H1 (cell line): ENCODE results near the gene KCNMA1. TPM values are rescaled to one million over a fixed set of nuclear protein-coding genes. Genes with fewer than 3 reads are reported as not detected.

ENCODE experiments used
- BACH1 ChIP-seq: IDR thresholded peaks from 2 replicates; pipeline ENCODE4 v1.6.1; 2012; ENCODE audit warnings: low read length, improper control_type of control experiment
- CHD2 ChIP-seq: IDR thresholded peaks from 2 replicates; pipeline ENCODE4 v1.6.1; 2012; ENCODE audit warnings: low read length, improper control_type of control experiment
- CTBP2 ChIP-seq: IDR thresholded peaks from 2 replicates; pipeline ENCODE4 v1.7.0; 2011; ENCODE audit warnings: borderline replicate concordance, mild to moderate bottlenecking, moderate library complexity, mixed read lengths, low read length; ENCODE audit not compliant: insufficient read depth, insufficient read length
- GABPA ChIP-seq: IDR thresholded peaks from 2 replicates; pipeline ENCODE4 v1.6.1; 2011; ENCODE audit warnings: mild to moderate bottlenecking, low read length, moderate library complexity, borderline replicate concordance; ENCODE audit not compliant: insufficient read depth
- KDM1A ChIP-seq: fragments of 200-600, 300-600 bp; sonication (generic); IDR thresholded peaks from 2 replicates; pipeline ENCODE4 v1.7.1; 2016; ENCODE audit warnings: mild to moderate bottlenecking, low read length, borderline replicate concordance
- KDM4A ChIP-seq: IDR thresholded peaks from one replicate; pipeline ENCODE4 v1.7.1; 2012; ENCODE audit warnings: low read depth, mild to moderate bottlenecking, moderate library complexity, low read length, inconsistent platforms; ENCODE audit not compliant: severe bottlenecking
- KDM5A ChIP-seq: fragments of 200-600 bp; IDR thresholded peaks from 2 replicates; pipeline ENCODE4 v1.7.1; 2012; ENCODE audit warnings: mild to moderate bottlenecking, low read length, inconsistent platforms, mixed read lengths
- RNF2 ChIP-seq: fragments of 200-900, 300-1000 bp; sonication (generic); IDR thresholded peaks from 2 replicates; pipeline ENCODE4 v1.7.1; 2016; ENCODE audit warnings: borderline replicate concordance, low read depth, mild to moderate bottlenecking, antibody characterized with exemption, low read length; ENCODE audit not compliant: poor library complexity, severe bottlenecking; ENCODE audit errors: missing control alignments
- TAF7 ChIP-seq: optimal IDR thresholded peaks from 2 replicates; pipeline ENCODE3; 2011; ENCODE audit warnings: low read depth, mild to moderate bottlenecking, inconsistent platforms, low read length, moderate library complexity, borderline replicate concordance
- polyA plus RNA-seq, 7 experiments: library from polyadenylated mRNA; depleted of rRNA in 3 of 7; stranded (reverse) in 5 of 7; unstranded in 2 of 7; fragments of >200 nt in 5 of 7; fragments of 200-250 nt in 2 of 7; gene quantifications; 1 replicate in 5 of 7; 2 replicates in 1 of 7; 4 replicates in 1 of 7; pipeline versions ENCODE4 v1.2.1 to v1.2.3, GENCODE V29; 2011 to 2013; ENCODE audit warnings: missing spikeins in 2 of 7, mixed read lengths in 2 of 7
- total RNA-seq: library from RNA; stranded (reverse); fragmentation: NEBNext Ultra II Directional; extraction: Animal tissue kit (Norgen Biotek cat#: 25700); gene quantifications from 2 replicates; pipeline ENCODE4 v1.2.1, GENCODE V29; 2021

KCNMA1 gene
- total and polyA plus RNA-seq, 2 of the 8 experiments (the other 6 are each of a cell fraction or from before 2014, with no cell fraction given) = 10.2 to 11.1 TPM

DNA sequence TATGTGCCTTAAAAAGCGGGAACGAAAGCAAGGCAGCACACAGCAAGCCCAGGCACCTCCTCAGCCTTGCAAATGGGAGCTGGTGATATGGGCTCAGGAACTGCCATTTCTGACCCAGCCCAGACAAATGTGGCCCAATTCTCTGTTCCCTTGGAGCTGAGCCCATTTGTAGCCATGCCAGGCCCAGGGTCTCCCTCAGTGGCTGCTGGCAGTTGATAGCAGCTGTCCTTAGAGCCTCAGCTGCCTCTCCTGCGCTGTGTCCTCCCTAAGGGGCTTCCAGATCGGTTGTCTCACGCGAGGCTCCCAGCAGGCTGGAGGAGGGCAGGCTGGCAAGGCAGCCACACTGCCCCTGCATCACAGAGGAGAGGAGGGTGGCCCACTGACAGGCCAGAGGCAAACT is 275.8 kb downstream of the KCNMA1 start (continued):
- no peak for TF ChIP-seq KDM5A
- TF ChIP-seq RNF2 = no peak
- no peak for TF ChIP-seq TAF7
- no peak for TF ChIP-seq GABPA
- no peak for TF ChIP-seq KDM1A
- no peak for TF ChIP-seq CHD2
- TF ChIP-seq CTBP2 = no peak
- TF ChIP-seq BACH1 = no peak
- TF ChIP-seq KDM4A = no peak
